Stimulated activated CD4-positive, alpha-beta T cell treated with anti-CD3 and anti-CD28 coated beads, Interleukin-1b, Interleukin-23, amount 100 ng/mL, for 24 hours (primary cell): ENCODE results near the gene CARNS1.
A peak's percentile ranks its signal among the peaks of the same experiment; 100 is the strongest.

Experiments used
- DNase-seq, 4 experiments: peaks; one replicate each; pipeline ENCODE4 v3.0.0-alpha.2; 2020; ENCODE audit warnings: low read depth in 4 of 4, low spot score in 1 of 4

CARNS1 gene

DNA sequence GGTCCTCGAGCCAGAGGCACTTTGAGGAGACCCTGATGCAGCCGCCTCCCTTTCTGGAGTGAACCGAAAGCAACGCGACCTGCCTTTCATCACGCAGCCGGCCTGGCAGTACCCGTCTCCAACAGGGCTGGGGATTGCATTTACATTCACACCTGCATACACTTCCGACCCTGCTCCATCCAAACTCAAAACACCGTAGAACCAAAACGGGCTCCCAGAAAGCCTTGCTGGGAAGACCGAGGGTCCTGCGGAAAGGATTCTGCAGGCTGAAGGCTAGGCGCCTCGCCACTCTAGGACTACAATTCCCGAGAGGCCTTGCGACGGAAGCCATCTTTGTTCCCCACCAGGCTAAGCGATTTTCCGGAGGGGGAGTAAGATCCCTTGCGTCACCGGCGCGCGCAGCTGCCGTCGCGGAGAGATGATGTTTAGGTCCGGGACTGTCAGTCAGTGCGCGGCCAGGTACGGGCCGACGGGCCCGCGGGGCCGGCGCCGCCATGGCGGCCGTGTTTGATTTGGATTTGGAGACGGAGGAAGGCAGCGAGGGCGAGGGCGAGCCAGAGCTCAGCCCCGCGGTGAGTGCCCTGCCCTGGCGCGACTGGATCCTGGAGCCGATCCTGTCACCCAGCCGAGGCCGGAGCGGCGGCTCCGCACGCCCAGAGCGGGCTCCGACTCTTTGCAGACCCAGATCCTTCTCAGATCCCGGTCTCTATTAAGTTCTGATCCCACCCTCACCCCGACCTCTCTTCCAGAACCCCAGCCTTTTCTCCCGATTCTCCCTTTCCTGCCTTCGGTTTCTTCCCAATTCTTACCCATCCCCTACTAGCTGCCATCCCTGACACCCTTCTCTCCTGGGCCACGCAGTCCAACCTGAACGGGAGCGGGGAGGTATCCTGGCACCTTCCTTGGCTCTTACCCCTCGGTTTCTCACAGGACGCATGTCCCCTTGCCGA is 12.8 kb downstream of the CARNS1 start, which contains the start of gene RPS6KB2:
Gene RPS6KB2 (plus strand): TSS at position 443 of the 950 bp plus-strand sequence. CDS start 52 bp downstream, at position 495.
- peak; percentile 99 for DNase-seq

GRCh38 chr11:67429038-67429668 is 13.7 kb downstream of the CARNS1 start:
- DNase-seq, result no peak

- DNase-seq, result no peak
Measured at GRCh38 chr11:67429722-67430121, 14.2 kb downstream of the CARNS1 start.

DNA sequence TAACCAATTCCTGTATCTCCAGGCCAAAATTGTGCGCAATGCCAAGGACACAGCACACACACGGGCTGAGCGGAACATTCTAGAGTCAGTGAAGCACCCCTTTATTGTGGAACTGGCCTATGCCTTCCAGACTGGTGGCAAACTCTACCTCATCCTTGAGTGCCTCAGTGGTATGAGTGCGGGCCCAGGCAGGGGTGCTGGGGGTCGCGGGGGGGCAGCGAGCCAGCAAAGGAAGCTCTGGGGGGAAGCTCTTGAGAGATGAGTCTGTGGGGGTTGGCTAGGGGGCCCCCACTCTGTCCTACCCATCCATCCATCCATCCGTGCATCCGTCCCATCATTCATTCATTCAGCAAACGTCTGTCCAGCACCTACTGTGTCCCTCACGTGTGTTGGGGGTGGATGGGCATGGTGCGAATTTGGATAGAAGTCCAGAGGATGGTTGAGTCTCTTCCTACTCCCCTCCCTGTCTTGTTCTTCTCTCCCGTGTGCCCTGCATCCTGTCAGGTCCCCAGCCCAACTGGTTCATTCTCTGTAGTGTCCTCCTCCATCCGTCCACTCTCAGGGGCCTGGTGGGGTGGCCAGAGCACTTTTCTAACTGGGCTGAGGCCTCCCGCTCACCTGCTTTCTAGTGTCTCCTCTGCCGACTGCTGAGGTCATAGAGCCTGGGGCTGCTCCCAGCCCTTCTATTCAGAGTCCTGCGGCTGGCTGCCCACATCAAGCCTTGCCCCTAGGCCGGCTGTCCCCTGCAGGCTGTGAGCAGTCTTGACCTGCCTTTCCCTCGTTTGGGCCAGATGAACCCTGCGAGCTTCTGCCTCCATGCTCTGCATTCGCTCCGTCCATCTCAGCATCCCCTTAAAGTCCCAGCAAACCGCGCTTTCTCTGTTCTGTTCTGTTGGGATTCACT is 16.1 kb downstream of the CARNS1 start:
- DNase-seq, result no peak

- no peak for DNase-seq
Measured at GRCh38 chr11:67432655-67433349, 17.3 kb downstream of the CARNS1 start.

DNA sequence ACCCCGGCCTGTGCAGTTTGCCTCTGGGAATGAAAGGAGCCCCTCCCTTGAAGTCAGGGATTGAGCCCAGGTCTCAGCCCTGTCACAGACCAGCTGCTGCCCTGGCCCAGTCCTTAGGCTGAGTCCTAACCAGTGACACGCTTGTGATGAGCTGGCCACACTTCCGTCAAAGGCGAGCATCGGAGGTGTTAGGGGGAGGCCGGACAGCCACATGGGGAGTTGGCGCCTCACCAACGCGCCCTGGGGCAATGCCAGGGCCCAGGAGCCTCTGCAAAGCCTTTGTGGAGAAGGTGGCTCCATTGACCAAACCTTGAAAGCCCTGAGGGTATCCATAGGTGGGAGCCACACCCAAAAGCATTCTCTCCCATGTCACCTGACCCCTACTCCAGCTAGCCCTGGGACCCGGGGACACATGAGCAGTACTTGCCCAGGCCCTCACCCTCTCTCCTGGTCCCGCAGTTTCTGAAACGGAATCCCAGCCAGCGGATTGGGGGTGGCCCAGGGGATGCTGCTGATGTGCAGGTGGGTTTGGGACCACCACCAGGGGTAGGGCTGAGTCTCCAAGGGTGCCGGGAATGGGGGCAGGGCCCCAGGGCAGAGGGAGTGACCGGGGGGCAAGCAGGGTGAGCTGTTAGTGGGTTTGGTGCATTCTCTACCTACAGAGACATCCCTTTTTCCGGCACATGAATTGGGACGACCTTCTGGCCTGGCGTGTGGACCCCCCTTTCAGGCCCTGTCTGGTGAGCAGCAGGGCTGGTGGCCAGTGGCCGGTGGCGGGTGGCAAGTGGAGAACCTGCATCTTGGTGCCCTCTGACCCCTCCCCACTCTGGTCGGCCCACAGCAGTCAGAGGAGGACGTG is 18.3 kb downstream of the CARNS1 start:
- DNase-seq, result no peak

DNA sequence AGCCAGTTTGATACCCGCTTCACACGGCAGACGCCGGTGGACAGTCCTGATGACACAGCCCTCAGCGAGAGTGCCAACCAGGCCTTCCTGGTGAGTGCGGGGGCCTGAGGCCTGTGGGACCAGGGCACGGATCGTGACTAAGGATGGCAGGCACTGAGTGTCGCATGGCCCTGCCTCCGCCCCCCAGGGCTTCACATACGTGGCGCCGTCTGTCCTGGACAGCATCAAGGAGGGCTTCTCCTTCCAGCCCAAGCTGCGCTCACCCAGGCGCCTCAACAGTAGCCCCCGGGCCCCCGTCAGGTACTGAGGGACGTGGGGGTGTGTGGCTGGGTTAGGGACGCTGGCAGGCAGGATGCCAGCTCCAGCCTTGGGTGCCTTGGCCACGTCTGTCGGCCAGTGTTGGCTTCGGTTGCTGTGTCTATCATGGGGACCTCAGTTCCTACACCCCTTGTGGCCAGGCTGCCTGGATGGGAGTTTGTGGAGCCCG is 19.0 kb downstream of the CARNS1 start:
- DNase-seq, result no peak

DNA sequence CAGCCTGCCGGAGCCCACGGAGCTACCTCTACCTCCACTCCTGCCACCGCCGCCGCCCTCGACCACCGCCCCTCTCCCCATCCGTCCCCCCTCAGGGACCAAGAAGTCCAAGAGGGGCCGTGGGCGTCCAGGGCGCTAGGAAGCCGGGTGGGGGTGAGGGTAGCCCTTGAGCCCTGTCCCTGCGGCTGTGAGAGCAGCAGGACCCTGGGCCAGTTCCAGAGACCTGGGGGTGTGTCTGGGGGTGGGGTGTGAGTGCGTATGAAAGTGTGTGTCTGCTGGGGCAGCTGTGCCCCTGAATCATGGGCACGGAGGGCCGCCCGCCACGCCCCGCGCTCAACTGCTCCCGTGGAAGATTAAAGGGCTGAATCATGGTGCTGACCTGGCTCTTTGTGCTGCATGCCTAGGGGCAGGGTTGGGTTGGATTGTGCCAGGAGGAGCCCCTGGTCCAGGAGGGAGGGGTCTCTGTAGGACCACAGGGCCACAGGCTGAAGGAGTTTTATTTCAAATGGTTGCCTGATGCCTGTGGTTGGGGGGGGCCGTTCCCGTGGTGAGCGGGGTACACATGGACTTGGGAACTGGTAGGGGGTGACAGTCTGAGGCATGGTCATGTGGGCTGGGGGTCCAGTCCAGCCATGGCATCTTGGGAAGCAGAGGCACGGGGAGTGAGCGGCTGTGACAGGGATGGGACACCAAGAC is 19.7 kb downstream of the CARNS1 start:
- no peak for DNase-seq

DNA sequence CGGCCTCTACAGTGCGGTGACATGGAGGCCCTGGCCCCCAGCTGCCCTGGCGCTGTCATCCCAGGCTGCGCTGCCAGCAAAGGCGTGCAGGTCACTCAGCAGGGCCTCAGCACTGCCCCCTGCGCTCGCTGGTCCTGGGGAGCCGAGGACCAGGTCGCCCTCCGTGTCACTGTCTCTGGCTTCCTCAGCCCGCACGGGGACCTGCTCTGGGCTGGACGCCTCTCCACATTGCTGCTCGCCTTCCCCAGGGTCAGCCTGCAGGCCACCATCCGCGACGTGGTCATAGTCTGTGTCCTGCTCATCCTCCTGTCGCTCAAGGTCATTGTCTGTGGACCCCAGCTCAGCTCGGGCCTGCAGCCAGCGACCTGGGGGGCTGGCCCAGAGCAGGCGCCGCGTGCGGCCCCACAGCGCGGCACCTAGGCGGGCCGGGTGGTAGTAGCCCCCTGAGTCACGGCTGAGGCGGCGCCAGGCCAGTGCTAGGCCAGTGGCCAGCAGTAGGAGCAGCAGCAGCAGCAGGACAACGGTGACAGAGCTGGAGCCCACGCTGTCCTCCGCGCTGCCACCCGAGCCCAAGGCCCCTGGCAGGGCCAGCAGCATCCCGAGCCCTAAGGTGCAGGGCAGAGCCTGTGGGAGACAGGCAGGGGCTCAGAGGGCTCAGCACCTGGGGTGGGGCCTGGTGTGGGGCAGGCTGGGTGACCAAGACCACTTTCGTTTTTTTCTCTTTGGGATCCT is 20.4 kb downstream of the CARNS1 start:
- DNase-seq, result no peak

DNA sequence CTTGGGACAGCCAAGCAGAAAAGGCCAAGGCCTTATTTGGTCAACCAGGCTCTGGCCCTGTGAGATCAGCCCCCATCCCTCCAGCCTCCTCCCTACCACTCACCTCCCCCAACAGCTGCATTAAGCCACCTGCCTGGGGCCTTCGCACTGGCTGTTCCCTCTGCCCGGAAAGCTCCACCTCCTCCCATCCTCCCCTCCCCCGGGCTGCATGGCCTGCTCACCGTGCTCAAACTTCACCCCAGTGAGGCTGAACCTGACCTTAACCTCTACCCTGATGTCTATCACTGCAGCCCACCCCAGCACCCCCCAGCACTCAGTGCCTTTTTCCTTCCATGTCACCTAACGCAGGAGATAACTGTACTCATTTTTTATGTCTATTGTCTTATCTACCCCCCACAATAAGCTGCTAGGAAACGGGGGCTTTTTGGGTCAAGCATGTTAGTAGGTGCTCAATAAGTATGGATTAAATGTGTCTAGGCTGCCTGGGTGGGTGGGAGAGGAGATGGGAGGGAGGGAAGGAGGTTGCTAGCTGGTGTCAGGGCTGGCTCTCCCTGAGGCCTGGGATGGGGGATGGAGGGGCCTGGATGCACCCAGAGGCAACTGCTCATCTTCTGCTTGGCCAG is 21.1 kb downstream of the CARNS1 start:
- peak in 2 of 4 experiments; percentile 71 to 88 for DNase-seq

GRCh38 chr11:67437082-67437808 is 21.8 kb downstream of the CARNS1 start, which contains the start of gene PTPRCAP:
Gene PTPRCAP (minus strand): TSS chr11:67437682. CDS start chr11:67437619, 63 bp downstream.
- peak in 2 of 4 experiments; percentile 51 to 78 for DNase-seq

DNA sequence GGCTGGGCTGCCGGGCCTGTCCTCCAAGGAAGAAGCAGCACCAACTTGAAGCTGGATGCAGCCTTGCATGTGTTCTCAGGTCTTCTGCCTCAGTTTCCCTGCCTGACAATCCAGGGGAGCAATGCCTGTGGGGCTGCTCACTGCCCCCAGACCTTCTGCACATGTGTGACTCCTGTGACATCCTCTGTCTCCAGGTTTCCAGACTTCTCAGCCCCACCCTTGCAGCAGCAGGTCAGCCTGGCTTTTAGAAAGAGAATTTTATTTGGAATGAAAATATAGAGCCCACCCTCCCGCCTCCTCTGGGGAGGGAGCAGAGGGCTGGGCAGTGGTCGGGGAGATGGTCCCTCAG is 22.3 kb downstream of the CARNS1 start:
- no peak for DNase-seq

GRCh38 chr11:67438158-67438902 is 22.9 kb downstream of the CARNS1 start:
- peak in 2 of 4 experiments; percentile 70 to 87 for DNase-seq

GRCh38 chr11:67439321-67440228 is 24.1 kb downstream of the CARNS1 start:
- no peak for DNase-seq
